Lung (tissue), 12 donors: ENCODE measurements around the gene TRAP1. TPM values are rescaled to one million over a fixed set of nuclear protein-coding genes. Genes with fewer than 3 reads are reported as not detected.

Experiments used
- ATAC-seq: fragments of 200-7000 bp; cut with Tn5 transposase; one replicate; pipeline ENCODE4 v1.9.1; 2020; ENCODE audit warnings: moderate number of reproducible peaks; ENCODE audit not compliant: insufficient read depth, low FRiP score
- DNase-seq, 3 donors: peaks; one replicate each; pipeline ENCODE4 v3.0.0-alpha.2; 2013 to 2017
- H3K27ac ChIP-seq, 2 donors: one replicate each; pipeline ENCODE4 v1.5.1; 2013; ENCODE audit warnings: mild to moderate bottlenecking in 2 of 2, moderate library complexity in 2 of 2, control low read depth in 1 of 2, inconsistent platforms in 1 of 2, low read depth in 1 of 2, low read length in 1 of 2
- H3K27me3 ChIP-seq, 3 donors: one replicate each; pipeline ENCODE4 v1.5.1; 2013; ENCODE audit warnings: low read length in 2 of 3; ENCODE audit not compliant: control insufficient read depth in 3 of 3, insufficient read depth in 3 of 3
- H3K36me3 ChIP-seq, 4 donors: one replicate each; pipeline ENCODE4 v1.5.1; 2013; ENCODE audit warnings: low read length in 4 of 4, mild to moderate bottlenecking in 1 of 4, moderate library complexity in 1 of 4; ENCODE audit not compliant: control insufficient read depth in 4 of 4, insufficient read depth in 4 of 4
- H3K4me1 ChIP-seq, 5 donors: one replicate each; pipeline ENCODE4 v1.5.1; 2013; ENCODE audit warnings: low read length in 5 of 5, mild to moderate bottlenecking in 2 of 5, moderate library complexity in 1 of 5; ENCODE audit not compliant: control insufficient read depth in 5 of 5, insufficient read depth in 5 of 5
- H3K4me3 ChIP-seq: one replicate; pipeline ENCODE4 v1.5.1; 2013; ENCODE audit warnings: mild to moderate bottlenecking, control low read depth, moderate library complexity
- H3K9ac ChIP-seq, 2 donors: one replicate each; pipeline ENCODE4 v1.5.1; 2013; ENCODE audit warnings: low read length in 2 of 2, control low read depth in 1 of 2; ENCODE audit not compliant: insufficient read depth in 1 of 2
- H3K9me3 ChIP-seq, 4 donors: one replicate each; pipeline ENCODE4 v1.5.1; 2013; ENCODE audit warnings: low read length in 3 of 4, mild to moderate bottlenecking in 1 of 4, moderate library complexity in 1 of 4; ENCODE audit not compliant: control insufficient read depth in 4 of 4, insufficient read depth in 3 of 4
- CTCF ChIP-seq: IDR thresholded peaks from 2 replicates; pipeline ENCODE4 v1.5.1; 2012; ENCODE audit warnings: mild to moderate bottlenecking; ENCODE audit errors: control extremely low read depth, extremely low read depth
- WGBS, 2 donors: extraction: QIAGEN DNeasy Blood & Tissue Kit; methylation state at CpG; one replicate each; pipeline ENCODE4 v1.1.7; 2013; 5-methylcytosine and 5-hydroxymethylcytosine counted together
- polyA plus RNA-seq, 2 donors: library from polyadenylated mRNA; stranded (reverse); fragments of 200-250 nt; gene quantifications; one replicate each; pipeline ENCODE4 v1.2.1, GENCODE V29; 2013
- total RNA-seq, 2 donors: library from RNA; depleted of rRNA in 1 of 2; stranded (reverse); fragments of >200 nt in 1 of 2; gene quantifications; one replicate each; pipeline ENCODE4 v1.2.1, GENCODE V29; 2014 to 2021
- donor health status: control.
- donor health status: control.
- donor health status: Bipolar disorder and iron deficiency.
- donor health status: healthy.
- donor health status: DM: yes; HTN: yes; CAD: no.

The TRAP1 gene
- total and polyA plus RNA-seq, 4 donors, result 44.8 to 94.3 (median 58.8) TPM

GRCh38 chr16:3762107-3762750 lies 44.9 kb upstream of the TRAP1 start:
- no peak for TF ChIP-seq CTCF
- H3K36me3 ChIP-seq, result peaks cover 8 to 57% (median 43%) of the 10 kb centered on the region in 4 donors
- no peaks in the 10 kb centered on the region for H3K4me1 ChIP-seq
- no peak for DNase-seq
- ATAC-seq, result no peak
- no peak overlapping the region for H3K4me3 ChIP-seq
- no peak overlapping the region for H3K27ac ChIP-seq
- no peaks in the 10 kb centered on the region for H3K9me3 ChIP-seq
- H3K9ac ChIP-seq, result no peak overlapping the region
- WGBS, 2 donors, result 92 to 93% methylated on average over 25 of the region's 25 CpGs
- no peaks in the 10 kb centered on the region for H3K27me3 ChIP-seq

GRCh38 chr16:3761375-3762106 lies 44.2 kb upstream of the TRAP1 start:
- no peaks in the 10 kb centered on the region for H3K4me1 ChIP-seq
- H3K9me3 ChIP-seq, result no peaks in the 10 kb centered on the region
- no peak overlapping the region for H3K27ac ChIP-seq
- DNase-seq, result no peak
- no peaks in the 10 kb centered on the region for H3K27me3 ChIP-seq
- no peak overlapping the region for H3K9ac ChIP-seq
- peaks cover 12 to 57% (median 42%) of the 10 kb centered on the region in 4 donors for H3K36me3 ChIP-seq
- no peak overlapping the region for H3K4me3 ChIP-seq
- 92 to 93% methylated on average over 14 of the region's 14 CpGs for WGBS, 2 donors
- no peak for TF ChIP-seq CTCF
- ATAC-seq, result no peak

GRCh38 chr16:3760518-3760917 lies 43.2 kb upstream of the TRAP1 start:
- DNase-seq, result no peak
- H3K4me1 ChIP-seq, result no peaks in the 10 kb centered on the region
- no peaks in the 10 kb centered on the region for H3K27me3 ChIP-seq
- no peak for ATAC-seq
- WGBS, 2 donors, result 97 to 99% methylated on average over 5 to 6 of the region's 6 CpGs
- H3K4me3 ChIP-seq, result no peak overlapping the region
- no peak overlapping the region for H3K9ac ChIP-seq
- H3K36me3 ChIP-seq, result peaks cover 19 to 60% (median 40%) of the 10 kb centered on the region in 4 donors
- no peak overlapping the region for H3K27ac ChIP-seq
- no peak for TF ChIP-seq CTCF
- no peaks in the 10 kb centered on the region for H3K9me3 ChIP-seq
